Fibroblast of lung (primary cell): ENCODE measurements around the gene EXOSC1.

ENCODE experiments used
- EZH2 ChIP-seq: IDR thresholded peaks from 2 replicates; pipeline ENCODE4 v1.5.1; 2012; ENCODE audit warnings: low read length, control low read depth, mild to moderate bottlenecking; ENCODE audit errors: missing control alignments
- TF ChIP-seq, protein P1 (sequence below), 2 donors: IDR thresholded peaks in 1 of 2; conservative IDR thresholded peaks in 1 of 2; 1 replicate in 1 of 2; 2 replicates in 1 of 2; pipeline ENCODE4 v1.5.1; 2011 to 2012; ENCODE audit warnings: low read length in 2 of 2, control low read depth in 1 of 2, inconsistent platforms in 1 of 2, low read depth in 1 of 2, mild to moderate bottlenecking in 1 of 2

DNA sequence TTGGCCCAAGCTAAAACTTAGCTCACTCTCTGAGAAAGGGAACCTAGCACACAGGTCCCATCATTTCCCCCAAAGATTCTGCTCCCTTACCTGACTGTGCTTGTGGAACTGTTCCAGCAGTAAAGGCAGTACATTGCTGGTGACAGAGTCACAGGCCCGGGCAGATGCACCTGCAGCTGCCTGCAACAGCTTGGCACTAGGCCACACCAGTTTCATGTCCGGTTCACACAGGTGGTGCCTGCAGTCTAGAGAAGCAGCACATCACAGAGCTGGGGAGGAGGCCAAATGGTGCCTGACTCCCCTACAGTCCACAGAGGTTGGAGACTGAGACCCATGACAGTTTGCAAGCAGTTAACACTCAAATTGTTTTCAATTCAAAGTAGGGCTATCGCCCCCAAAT is 22.4 kb upstream of the EXOSC1 start:
- TF ChIP-seq, protein P1, sequence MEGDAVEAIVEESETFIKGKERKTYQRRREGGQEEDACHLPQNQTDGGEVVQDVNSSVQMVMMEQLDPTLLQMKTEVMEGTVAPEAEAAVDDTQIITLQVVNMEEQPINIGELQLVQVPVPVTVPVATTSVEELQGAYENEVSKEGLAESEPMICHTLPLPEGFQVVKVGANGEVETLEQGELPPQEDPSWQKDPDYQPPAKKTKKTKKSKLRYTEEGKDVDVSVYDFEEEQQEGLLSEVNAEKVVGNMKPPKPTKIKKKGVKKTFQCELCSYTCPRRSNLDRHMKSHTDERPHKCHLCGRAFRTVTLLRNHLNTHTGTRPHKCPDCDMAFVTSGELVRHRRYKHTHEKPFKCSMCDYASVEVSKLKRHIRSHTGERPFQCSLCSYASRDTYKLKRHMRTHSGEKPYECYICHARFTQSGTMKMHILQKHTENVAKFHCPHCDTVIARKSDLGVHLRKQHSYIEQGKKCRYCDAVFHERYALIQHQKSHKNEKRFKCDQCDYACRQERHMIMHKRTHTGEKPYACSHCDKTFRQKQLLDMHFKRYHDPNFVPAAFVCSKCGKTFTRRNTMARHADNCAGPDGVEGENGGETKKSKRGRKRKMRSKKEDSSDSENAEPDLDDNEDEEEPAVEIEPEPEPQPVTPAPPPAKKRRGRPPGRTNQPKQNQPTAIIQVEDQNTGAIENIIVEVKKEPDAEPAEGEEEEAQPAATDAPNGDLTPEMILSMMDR (conservative IDR thresholded peaks at IDR 0.05 in 1 of 2, IDR thresholded peaks at IDR 0.05 in 1 of 2; ENCODE audit: low read depth in 1 of 2, low read length in 2 of 2) = no peak
- TF ChIP-seq EZH2 = no peak
